ENCODE results near the gene POU2F2.

POU2F2 gene

DNA sequence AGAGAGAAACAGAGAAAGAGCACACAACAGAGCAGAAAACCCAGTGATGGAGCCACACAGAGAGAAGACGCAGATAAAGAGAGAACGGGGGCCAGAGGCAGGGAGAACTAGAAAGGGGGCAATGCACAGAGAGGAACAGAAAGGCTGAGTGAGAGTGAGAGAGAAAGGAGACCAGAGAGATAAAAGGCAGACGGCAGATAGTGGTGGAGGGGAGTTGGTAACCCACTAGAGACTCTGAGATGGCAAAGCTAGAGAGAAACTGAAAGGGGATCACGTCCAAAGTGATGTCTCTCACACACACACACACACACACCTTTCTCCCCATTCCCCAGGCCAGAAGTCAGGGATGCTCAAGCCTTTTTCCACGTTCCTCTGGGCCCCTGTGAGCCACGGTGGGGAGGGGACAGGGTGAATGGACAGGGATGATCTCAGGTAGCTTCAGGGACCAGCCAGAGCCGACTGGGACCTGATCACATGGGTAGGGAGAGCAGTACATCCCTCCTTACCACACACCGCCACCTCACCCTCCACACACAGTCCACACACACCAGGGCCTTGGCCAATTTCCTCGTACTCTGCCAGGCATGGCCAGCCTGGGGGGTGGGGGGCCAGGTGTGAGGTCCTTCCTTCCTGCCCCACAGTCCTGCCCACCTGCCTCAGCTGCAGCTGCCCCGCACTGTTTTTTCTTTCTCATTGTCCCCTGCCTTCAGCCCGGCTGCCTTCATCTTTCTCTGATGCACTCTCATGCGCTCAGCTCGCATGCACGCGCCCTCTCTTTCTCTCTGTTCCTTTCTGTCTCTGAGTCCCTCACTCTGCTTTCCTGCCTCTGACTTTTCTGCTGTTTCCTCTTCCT is 22.5 kb upstream of the POU2F2 start:
- DNase-seq: no peak

- DNase-seq: no peak
Observed at GRCh38 chr19:42153672-42154433, 21.6 kb upstream of the POU2F2 start.

GRCh38 chr19:42152910-42153671 is 20.8 kb upstream of the POU2F2 start:
- no peak for DNase-seq

- no peak for DNase-seq
Observed at GRCh38 chr19:42151782-42152684, 19.8 kb upstream of the POU2F2 start.

- no peak for DNase-seq
Observed at GRCh38 chr19:42150911-42151361, 18.7 kb upstream of the POU2F2 start.

DNA sequence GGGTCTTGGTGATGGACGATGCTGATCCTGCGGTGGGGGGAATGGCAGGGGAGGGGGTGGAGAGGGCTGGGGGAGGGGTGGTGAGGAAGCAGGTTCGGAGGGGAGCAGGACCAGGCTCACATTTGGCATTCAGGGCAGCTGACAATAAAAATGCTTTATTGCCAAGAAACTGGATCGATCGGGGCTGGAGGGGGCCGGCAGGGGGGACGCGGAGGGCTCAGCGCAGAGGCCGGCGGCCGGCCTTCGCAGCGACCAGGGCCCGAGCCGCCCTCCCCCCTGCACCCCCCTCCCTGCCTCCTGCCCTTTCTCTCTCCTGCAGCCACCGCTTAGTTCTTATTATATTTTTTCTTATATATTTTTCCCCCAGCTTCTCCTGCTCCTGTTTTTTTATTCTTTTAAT is 18.1 kb upstream of the POU2F2 start:
- DNase-seq: no peak

GRCh38 chr19:42149447-42150202 is 17.4 kb upstream of the POU2F2 start:
- no peak for DNase-seq

- DNase-seq: no peak
Observed at GRCh38 chr19:42148266-42148665, 16.0 kb upstream of the POU2F2 start.

DNA sequence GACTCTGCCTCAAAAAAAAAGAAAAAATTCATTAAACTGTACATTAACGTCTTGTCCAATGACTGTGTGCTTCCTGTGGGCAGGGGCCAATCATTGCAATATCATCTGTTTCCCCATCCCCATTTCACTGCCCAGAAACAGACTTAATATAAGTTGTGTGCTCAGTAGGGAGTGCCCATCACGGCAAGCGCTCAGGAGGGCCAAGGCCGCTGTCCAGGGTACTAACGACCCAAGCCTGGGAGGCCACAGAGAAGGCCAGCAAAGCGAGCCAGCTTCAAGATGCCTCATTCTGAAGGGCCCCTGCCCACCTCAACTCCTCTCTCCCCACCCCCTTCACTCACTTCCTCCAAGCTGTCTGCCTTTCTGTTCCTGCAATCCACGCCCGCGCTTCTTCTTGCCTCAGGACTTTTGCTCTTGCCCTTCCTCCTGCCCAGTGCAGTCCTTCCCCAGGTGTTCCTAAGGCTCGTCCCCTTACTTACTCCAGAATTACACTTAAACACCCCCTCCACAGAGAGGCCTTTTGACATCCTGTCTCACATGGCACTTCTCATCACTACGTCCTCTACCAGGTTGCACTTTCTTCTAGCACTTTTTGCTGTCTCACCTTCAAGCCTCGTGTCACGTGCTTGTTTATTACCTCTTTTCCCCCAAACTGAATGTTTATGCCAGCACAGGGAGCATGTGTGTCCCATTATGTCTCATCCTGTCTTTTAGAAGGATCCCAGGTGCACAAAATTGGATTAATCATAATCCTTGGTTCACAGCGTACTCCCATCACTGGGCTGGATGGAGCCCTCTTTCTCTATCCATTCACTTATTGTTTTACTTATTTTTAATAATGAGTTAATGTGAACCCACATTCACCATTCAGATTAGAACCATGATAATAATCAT is 11.3 kb upstream of the POU2F2 start:
- no peak for DNase-seq

- peak; percentile 63 for DNase-seq
Observed at GRCh38 chr19:42140125-42140754, 8.0 kb upstream of the POU2F2 start.

- DNase-seq: no peak
Observed at GRCh38 chr19:42134535-42135070, 2.4 kb upstream of the POU2F2 start.

DNA sequence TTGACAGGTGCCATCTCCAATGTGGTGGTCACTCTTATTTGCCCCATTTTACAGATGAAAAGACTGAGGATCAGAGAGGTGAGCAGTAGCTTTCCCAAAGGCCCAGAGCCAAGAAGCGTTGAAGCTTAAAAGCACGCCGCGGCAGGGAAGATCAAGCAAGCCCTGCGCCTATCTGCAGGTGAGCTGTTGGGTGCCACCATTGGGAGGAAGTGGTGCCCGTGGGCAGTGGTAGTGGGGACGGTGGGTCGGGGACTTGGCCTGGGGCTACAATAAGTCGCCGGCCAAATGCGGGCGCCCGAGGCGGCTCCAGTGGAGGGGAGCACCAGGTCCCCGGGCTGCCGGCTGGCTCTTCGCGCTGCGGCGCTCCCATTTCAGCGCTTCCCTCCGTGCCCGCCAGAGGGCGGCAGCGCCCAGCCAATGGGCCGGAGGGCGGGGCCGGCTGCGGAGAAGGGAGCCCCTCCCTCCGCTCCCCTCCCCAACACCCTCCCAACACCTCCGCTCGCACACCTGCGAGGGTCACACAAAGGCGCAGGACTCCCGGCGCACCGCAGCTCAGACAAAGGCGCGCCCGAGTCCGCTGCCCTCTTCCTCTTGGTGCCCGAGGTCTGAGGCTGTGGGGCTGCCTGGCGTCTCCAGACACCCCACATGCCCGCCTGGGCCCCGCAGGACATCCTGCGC is 744 bp upstream of the POU2F2 start:
- DNase-seq: peak; percentile 61

DNA sequence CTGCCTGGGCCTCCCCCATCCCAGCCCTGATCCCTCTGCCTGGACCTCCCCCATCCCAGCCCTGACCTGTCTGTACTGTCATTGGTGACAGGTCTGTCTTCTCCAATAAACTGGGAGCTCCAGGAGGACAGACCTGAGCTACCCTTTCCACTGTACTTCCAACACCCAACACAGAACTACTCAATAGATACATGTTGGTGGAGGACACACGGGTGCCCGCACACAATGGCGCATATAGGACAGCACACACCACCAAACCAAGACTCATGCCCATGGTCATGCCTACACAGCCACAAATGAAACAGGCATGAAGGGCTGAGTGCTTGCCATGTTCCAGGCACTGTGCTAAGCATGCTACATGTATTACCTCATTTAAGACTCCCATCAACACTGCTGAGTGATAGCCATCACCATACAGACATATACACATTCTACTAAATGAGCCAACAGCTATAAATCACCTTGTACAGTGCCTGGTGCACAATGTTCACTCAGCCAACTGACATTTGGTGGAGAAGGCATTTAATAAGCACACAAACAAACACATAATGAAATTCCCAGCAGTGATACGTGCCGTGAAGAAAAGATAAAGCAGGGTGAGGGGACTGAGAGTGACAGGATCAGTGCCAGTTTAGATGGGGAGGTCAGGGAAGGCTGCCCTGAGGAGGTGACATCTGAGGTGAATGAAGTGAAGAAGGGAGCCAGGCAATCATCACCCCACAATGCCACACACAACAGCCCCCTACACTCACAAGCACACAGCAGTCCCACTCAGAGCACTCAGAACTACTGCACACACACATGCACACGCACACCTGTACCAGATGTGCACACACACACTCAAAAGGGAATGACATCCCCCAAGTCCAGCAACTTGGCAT is 857 bp downstream of the POU2F2 start:
- DNase-seq: no peak

DNA sequence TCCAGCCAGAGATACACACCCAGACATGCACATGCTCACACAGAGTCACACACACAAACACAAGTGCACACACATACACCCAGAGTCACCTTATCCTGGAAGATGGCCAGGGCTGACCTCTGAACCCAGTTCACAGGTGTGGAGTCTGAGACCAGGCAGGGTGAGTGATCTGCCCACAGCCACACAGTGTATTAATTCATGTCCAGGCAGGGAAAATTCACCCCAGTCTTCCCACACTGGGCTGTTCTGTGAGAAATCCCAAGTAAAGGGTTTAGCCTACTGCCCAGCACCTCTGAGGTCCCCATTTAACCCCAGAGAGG is 2.0 kb downstream of the POU2F2 start:
- DNase-seq: no peak

GRCh38 chr19:42129399-42130253 is 2.6 kb downstream of the POU2F2 start:
- peak; percentile 29 for DNase-seq

DNA sequence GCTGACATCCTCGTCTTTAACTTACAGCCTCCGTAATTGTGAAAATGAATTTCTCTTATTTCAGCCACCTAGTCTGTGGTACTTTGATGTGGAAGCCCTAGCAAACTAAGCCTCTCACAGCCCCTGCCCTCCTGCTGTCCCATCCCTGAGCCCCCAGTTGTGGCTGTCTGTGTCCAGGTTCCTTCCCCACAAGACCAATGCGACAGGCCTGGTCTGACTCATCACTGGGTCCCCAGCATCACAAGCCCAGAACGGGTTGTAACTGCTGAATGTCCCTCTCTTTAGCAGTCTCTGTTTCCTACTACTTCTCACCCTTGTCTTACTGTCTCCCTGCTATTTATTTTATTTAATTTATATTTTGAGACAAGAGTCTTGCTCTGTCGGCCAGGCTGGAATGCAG is 5.7 kb downstream of the POU2F2 start:
- DNase-seq: no peak

GRCh38 chr19:42125536-42125935 is 6.7 kb downstream of the POU2F2 start:
- DNase-seq: no peak
